ENCODE measurements around the gene GFPT2.
"Not testable (repeated sequence)": the region's sequence is repeated elsewhere in the genome, so short reads cannot be mapped to it uniquely, and the experiment has no call there.

The GFPT2 gene

GRCh38 chr5:180299526-180299925 is 53.6 kb downstream of the GFPT2 start:
- Histone ChIP-seq H3K27ac (no peak overlapping the region), H3K4me3 (no peak overlapping the region)
- no peak for DNase-seq (ENCODE audit: low spot score)
- TF ChIP-seq CTCF (IDR thresholded peaks at IDR 0.05) = no peak

GRCh38 chr5:180299014-180299413 is 54.1 kb downstream of the GFPT2 start:
- not testable (repeated sequence) for H3K4me3 ChIP-seq; DNase-seq (ENCODE audit: low spot score); H3K27ac ChIP-seq

- TF ChIP-seq CTCF (IDR thresholded peaks at IDR 0.05) = no peak
- no peak for DNase-seq (ENCODE audit: low spot score)
- H3K27ac ChIP-seq = no peak overlapping the region
These were observed 55.4 kb downstream of the GFPT2 start for GRCh38 chr5:180297587-180298282.

GRCh38 chr5:180296771-180297170 is 56.4 kb downstream of the GFPT2 start:
- TF ChIP-seq CTCF (IDR thresholded peaks at IDR 0.05) = no peak
- H3K4me3 ChIP-seq = no peak overlapping the region
- no peak for DNase-seq (ENCODE audit: low spot score)
- H3K27ac ChIP-seq = no peak overlapping the region

More at GRCh38 chr5:180297587-180298282, 55.4 kb downstream of the GFPT2 start:
- H3K4me3 ChIP-seq = no peak overlapping the region

DNA sequence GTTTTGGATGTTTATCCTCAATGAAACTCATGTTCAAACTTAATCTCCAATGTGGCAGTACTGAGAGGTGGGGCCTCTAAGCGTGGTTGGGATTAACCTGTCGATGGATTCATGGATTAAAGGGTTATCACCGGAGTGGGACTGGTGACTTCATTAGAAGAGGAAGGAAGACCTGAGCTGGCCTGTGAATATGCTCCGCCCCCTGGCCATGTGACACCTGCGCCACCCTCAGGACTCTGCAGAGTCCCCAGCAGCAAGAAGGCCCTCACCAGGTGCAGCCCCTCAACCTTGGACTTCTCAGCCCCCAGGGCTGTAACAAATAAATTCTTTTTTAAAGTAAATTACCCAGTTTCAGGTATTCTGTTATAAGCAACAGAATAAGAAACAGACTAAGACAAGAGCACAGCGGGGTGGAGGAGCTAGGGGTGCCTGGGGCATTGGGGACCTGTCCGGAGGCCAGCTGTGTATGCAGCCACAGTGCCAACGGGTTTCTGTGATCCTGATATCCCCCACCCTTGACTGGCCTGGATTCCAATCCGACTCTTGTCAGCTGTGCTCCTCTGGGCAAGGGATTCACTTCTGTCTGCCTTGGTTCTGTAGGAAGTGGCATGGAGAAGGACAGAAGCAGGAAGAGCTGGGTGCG is 58.1 kb downstream of the GFPT2 start:
- Histone ChIP-seq H3K27ac (no peak overlapping the region), H3K4me3 (no peak overlapping the region)
- no peak for DNase-seq (ENCODE audit: low spot score)
- TF ChIP-seq CTCF (IDR thresholded peaks at IDR 0.05) = no peak

DNA sequence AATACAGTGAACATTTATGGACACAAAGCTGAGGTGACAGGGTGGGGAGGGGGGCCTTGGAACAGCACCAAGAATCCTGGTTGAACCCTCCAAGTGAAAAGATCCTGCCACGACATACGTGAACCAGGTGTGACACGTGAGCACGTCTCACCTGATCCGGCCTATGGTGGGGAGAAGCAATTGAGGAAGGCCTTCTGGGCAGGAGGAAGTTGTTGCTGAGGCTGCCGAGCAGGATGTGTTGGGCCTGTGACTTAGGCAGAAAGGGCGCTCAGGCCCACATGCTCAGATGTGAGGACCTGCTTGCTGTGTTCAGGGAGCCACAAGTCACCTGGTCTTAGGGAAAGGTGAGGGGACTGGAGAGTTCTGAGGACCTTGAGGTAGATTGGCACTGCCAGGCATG is 58.7 kb downstream of the GFPT2 start:
- Histone ChIP-seq H3K4me3 (no peak overlapping the region), H3K27ac (no peak overlapping the region)
- no peak for DNase-seq (ENCODE audit: low spot score)
- TF ChIP-seq CTCF (IDR thresholded peaks at IDR 0.05) = no peak

DNA sequence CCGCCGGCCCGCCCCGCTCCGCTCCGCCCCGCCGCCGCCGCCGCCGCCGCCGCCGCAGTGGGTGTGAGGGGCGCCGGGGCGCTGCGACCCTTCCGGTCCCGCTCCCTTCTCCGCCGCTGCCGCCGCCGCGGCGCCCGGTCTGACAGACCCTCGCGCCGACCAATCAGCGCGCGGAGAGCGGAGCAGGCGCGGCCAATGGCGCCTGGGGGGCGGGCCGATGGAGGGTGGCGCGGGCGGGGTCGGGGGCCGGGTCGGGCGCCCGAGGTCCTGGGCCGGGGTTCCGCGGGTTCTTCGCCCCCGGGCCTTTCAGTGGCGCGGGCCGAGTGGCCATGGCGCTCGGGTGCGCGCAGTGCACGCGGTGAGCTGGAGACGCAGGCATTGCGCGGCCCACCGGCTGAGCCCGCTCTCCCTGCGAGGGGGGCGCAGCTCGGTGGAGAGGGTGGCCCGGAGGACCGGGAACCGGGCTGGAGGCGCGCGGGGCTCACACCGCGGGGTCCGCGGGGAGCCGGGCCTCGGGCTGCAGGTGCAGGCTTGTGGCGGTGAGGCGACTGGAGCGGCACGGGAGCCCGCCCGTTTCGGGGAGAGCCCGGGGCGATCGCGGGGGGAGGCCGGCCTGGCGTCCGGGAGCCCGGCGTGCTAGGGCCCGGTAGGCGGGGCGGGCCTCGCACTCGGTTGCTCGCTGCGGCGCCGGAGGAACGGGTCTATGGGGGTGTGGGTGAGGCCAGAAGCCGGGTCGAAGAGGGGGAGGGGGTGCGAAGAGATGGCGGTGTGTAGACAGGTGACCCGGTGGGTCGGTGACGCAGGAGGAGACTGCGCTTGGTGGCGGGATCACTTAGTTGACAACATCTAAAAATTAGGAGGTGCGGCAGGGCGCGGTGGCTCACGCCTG is 60.9 kb downstream of the GFPT2 start, which contains the start of gene MAPK9:
MAPK9 (minus strand) TSS at position 141 of the 889 bp plus-strand sequence. CDS start 11,522 bp downstream, outside the sequence.
- no peak for TF ChIP-seq CTCF (IDR thresholded peaks at IDR 0.05)
- Histone ChIP-seq H3K27ac (peak within 1 kb of the TSS; percentile 70 to 97), H3K4me3 (peak within 1 kb of the TSS; percentile 99)
- peak; percentile 85 for DNase-seq (ENCODE audit: low spot score)
